ENCODE measurements around the gene SMTNL2.
"Not testable (repeated sequence)": the region's sequence is repeated elsewhere in the genome, so short reads cannot be mapped to it uniquely, and the experiment has no call there.

DNA sequence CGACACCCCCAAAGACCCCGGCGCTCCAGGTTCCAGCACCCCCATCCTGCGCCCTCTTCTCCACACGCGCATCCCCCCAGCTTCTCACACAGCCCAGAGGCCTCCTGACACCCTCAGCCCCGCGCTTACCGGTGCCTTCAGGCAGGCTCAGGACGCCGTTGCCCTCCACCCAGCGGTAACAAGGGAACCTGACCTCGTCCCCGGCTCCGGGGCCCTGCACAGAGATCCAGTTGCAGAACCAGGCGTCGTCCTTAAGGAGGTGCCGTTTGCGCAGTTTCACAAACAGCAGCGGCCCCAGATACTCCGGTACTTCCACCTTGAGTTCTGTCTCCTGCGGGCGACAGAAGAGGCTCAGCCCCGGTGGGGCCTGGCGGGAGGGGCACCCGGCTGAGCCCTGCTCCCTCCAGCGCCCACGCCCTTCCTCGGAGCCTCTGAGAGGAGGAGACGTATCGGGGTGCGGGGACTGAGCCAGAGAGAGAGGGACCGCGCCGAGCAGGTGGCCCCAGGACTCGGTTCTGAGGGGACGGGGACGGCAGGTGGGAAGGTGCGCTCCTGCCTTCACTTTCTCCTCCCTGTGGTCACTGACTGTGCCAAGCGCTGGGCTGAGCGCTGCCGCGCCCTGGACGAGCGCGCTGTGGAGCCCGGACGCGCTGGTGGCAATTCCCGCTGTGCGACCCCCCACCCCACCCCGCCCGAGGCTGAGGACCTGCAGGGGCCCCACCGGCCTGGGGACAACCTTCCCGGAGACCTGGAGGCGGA is 55.2 kb downstream of the SMTNL2 start:
- TF ChIP-seq, protein P1, sequence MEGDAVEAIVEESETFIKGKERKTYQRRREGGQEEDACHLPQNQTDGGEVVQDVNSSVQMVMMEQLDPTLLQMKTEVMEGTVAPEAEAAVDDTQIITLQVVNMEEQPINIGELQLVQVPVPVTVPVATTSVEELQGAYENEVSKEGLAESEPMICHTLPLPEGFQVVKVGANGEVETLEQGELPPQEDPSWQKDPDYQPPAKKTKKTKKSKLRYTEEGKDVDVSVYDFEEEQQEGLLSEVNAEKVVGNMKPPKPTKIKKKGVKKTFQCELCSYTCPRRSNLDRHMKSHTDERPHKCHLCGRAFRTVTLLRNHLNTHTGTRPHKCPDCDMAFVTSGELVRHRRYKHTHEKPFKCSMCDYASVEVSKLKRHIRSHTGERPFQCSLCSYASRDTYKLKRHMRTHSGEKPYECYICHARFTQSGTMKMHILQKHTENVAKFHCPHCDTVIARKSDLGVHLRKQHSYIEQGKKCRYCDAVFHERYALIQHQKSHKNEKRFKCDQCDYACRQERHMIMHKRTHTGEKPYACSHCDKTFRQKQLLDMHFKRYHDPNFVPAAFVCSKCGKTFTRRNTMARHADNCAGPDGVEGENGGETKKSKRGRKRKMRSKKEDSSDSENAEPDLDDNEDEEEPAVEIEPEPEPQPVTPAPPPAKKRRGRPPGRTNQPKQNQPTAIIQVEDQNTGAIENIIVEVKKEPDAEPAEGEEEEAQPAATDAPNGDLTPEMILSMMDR (IDR thresholded peaks at IDR 0.05), result not testable (repeated sequence)
- not testable (repeated sequence) for TF ChIP-seq POLR2A (IDR thresholded peaks at IDR 0.05)
